Measurements from ENCODE around the gene DDX10. TPM values are rescaled to one million over a fixed set of nuclear protein-coding genes. Genes with fewer than 3 reads are reported as not detected.

DDX10 gene
- total RNA-seq, 1 experiment from 2014 or later = 48.3 TPM

- no peak overlapping the region for H2BK15ac ChIP-seq (ENCODE audit: low read depth, low read length)
- no peak overlapping the region for H2BK20ac ChIP-seq (ENCODE audit: low read depth, low read length, poor library complexity, severe bottlenecking)
- no peak overlapping the region for H3T11ph ChIP-seq (ENCODE audit: low read length)
- H4K91ac ChIP-seq (ENCODE audit: insufficient read length, low read depth, low read length) = no peak overlapping the region
- TF ChIP-seq CTCF (conservative IDR thresholded peaks at IDR 0.05) = no peak
- DNase-seq = no peak
- no peaks in the 10 kb centered on the region for H3K9me3 Mint-ChIP-seq
- no peak overlapping the region for H3K14ac ChIP-seq (ENCODE audit: insufficient read depth, low read length)
- H4K20me1 ChIP-seq (ENCODE audit: control insufficient read depth, insufficient read depth, insufficient read length) = no peaks in the 10 kb centered on the region
- H3K27ac ChIP-seq (ENCODE audit: insufficient read length, low read depth, low read length) = no peak overlapping the region
- H3K23me2 ChIP-seq (ENCODE audit: insufficient read length, low read depth, low read length, poor library complexity, severe bottlenecking) = no peaks in the 10 kb centered on the region
- no peak overlapping the region for H3K4ac ChIP-seq (ENCODE audit: low read depth, low read length)
- no peak overlapping the region for H4K5ac ChIP-seq (ENCODE audit: insufficient read length, low read depth, low read length)
- H3K4me1 Mint-ChIP-seq = peaks cover 3 to 6% of the 10 kb centered on the region in 2 experiments; a peak in 3 of 4 replicates
- H3K4me2 ChIP-seq (ENCODE audit: insufficient read depth, insufficient read length, low read length) = no peak overlapping the region
- no peaks in the 10 kb centered on the region for H3K79me1 ChIP-seq (ENCODE audit: insufficient read depth, low read depth, low read length, poor library complexity, severe bottlenecking)
- H3K56ac ChIP-seq (ENCODE audit: insufficient read length, low read depth, low read length) = no peak overlapping the region
- no peak overlapping the region for H2AK5ac ChIP-seq (ENCODE audit: insufficient read length, low read length)
- no peak overlapping the region for H4K8ac ChIP-seq (replicated peaks; ENCODE audit: insufficient read length, low read depth, low read length)
- H2BK120ac ChIP-seq (ENCODE audit: low read depth, low read length, poor library complexity, severe bottlenecking) = no peak overlapping the region
- no peaks in the 10 kb centered on the region for H3K79me2 ChIP-seq (ENCODE audit: insufficient read depth, low read length)
- no peaks in the 10 kb centered on the region for H3K27me3 Mint-ChIP-seq (ENCODE audit: low read depth)
- H3K4me3 Mint-ChIP-seq = no peak overlapping the region
- no peaks in the 10 kb centered on the region for H3K27me3 ChIP-seq (ENCODE audit: insufficient read depth, low read length)
- no peak overlapping the region for H2BK12ac ChIP-seq (ENCODE audit: insufficient read length, low read depth, low read length)
- H3K9me3 ChIP-seq (ENCODE audit: control insufficient read depth, low read depth, low read length) = no peaks in the 10 kb centered on the region
- H3K18ac ChIP-seq (ENCODE audit: insufficient read length, low read depth, low read length) = no peak overlapping the region
- H3K36me3 Mint-ChIP-seq (ENCODE audit: insufficient read depth in 1 of 3, low read depth in 3 of 3) = no peaks in the 10 kb centered on the region
- H3K9ac ChIP-seq (ENCODE audit: extremely low read depth, insufficient read length, low read length) = no peak overlapping the region
- H3K4me1 ChIP-seq (ENCODE audit: insufficient read depth, low read length) = no peaks in the 10 kb centered on the region; the same call in 1 of the 2 replicates
- no peak overlapping the region for H3K23ac ChIP-seq (ENCODE audit: insufficient read length, low read depth, low read length)
- H2BK5ac ChIP-seq (ENCODE audit: insufficient read length, low read length) = no peak overlapping the region
- no peak overlapping the region for H2AFZ ChIP-seq (ENCODE audit: low read length)
- H3K27ac Mint-ChIP-seq = no peak overlapping the region
Observed at GRCh38 chr11:108906329-108906728, 241.5 kb downstream of the DDX10 start.
